Stimulated activated CD4-positive, alpha-beta T cell treated with anti-CD3 and anti-CD28 coated beads, Interleukin-15, amount 100 ng/mL, for 1 hour (primary cell): ENCODE results near the gene CUL3.

Experiments used
- DNase-seq, 2 donors: peaks; one replicate each; pipeline ENCODE4 v3.0.0-alpha.2; 2020; ENCODE audit warnings: low read depth in 1 of 2, low spot score in 1 of 2

CUL3 gene

DNA sequence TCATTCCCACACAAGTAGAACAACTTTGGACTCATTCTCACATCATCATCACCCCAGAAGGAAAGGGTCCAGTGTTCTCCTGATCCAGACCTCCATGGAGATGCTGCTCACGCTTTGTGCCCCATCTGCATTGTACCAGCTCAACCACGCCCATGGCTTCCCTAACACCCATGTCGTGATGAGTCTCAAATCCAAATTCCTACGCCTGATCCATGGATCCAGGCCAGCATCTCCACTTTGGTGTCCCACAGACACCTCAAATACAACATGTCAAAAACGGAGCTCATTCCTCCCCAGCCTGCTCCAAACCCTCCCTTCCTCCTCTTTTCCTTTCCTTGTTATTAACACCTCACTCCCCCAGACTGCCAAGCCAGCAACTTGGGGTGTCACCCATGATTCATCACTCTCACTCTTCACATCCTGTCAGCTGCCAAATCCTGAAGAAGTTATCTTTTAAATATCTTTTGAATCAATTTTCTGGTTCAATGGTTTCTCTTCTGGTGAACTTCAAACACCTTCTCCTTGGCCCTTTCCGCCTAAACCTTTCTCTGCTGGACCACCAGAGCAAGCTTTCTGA lies 153.1 kb downstream of the CUL3 start:
- DNase-seq, result no peak

DNA sequence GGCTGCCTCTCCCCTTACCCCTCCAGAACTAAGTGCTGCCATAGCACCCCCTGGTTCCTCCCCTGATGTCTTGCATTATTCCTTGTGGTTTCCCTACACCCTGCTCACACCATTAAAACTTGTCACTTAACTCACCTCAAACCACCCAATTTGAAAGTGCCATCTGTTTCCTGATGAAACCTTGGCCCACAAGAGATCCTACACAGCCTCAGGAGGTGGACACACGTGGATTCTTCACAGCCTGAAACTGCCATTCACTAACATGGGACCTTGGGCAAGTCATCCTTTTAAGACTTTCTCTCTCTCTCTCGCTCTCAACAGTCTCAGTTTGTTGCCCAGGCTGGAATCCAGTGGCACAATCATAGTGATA lies 155.7 kb downstream of the CUL3 start:
- DNase-seq, result no peak

DNA sequence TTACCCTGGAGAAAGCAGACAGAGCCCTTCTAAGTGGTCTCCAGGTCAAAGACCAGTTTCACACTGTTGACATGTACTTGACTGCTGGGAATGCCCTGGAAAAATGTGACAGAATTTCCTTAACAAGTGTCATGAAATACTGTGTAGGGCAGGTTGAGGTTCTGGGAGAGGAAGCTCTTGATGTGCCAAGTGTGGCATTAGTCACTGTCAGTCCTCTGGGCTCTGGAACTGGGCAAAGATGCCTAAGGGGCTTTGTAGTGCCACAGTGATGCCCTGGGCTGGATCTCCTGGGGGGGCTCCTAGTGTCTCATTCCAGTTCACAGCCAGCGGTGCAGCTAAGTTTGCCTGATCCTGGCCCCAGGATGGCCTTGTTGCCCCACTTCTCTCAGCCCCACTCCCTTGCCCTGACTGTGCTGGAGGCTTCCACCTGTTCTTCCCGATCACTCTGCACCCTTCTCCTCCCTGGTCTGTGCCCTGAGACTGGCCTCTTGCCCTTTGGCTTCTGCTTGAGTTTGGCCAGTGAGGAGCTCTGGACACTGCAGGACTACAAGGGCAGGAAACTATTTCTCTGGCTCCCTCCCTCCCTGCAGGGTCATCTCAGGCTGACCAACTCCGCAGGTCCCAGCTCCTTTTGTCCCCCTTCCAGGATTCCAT lies 156.2 kb downstream of the CUL3 start:
- no peak for DNase-seq

DNA sequence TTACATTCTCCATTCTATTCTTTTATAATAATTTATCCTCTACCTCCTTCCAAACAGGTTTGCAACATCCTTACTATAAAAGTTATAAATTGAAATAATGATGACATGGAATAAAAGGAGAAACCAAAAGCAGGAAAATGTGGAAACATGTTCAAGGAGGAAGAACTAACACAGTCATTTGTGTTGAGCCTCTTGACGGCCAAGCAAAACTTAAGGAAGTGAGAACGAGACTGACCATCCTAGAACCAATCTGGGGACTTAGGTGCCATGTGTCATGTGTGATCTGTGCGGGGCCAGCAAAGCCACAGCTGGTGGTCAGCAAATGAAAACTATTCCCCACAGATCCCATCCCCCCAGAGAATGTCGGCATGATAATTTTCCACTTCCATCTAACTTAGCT lies 157.7 kb downstream of the CUL3 start:
- no peak for DNase-seq

DNA sequence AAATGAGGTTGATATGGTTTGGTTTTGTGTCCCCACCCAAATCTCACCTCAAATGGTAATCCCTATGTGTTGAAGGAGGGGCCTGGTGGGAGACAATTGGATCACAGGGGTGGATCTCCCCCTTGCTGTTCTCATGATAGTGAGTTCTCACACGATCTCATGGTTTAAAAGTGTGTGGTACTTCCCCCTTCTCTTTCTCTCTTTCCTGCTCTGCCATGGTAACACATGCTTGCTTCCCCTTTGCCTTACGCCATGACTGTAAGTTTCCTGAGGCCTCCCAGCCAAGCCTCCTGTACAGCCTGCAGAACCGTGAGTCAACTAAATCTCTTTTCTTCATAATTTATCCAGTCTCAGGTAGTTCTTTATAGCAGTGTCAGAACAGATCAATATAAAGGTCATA lies 158.5 kb downstream of the CUL3 start:
- no peak for DNase-seq

DNA sequence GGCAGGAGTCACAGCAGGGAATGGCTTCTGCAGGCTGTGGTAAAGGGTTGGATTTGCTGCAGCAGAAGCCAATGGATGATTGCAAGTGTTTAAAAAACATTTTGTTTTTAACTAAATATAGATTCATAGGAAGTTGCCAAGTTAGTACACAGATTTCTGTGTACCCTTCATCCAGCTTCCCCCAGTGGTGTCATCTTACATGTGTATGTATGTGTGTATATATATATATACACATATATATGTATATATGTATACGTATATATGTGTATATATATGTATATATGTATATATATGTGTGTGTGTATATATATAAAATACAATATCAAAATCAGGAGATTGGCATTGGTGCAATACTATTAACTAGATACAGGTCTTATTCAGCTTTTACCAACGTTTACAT lies 164.1 kb downstream of the CUL3 start:
- DNase-seq, result no peak
